Tibial artery (tissue), 4 donors: ENCODE measurements around the gene IGSF23.
A peak's percentile ranks its signal among the peaks of the same experiment; 100 is the strongest.

Experiments used
- DNase-seq, 2 donors: peaks; one replicate each; pipeline ENCODE4 v3.0.0-alpha.2; 2019
- H3K27ac ChIP-seq, 2 donors: fragments of 200-600 bp; sonication (generic) in 1 of 2; 1 replicate in 1 of 2; 2 replicates in 1 of 2; pipeline ENCODE4 v1.5.1; 2018 to 2019; ENCODE audit warnings: mild to moderate bottlenecking in 1 of 2
- H3K27me3 ChIP-seq, 2 donors: fragments of 200-600 bp; sonication (generic) in 1 of 2; one replicate each; pipeline versions ENCODE4 v1.5.1 to v1.6.0; 2016 to 2019
- H3K36me3 ChIP-seq, 3 donors: fragments of 200-600 bp; sonication (generic) in 2 of 3; one replicate each; pipeline ENCODE4 v1.5.1; 2016 to 2019; ENCODE audit warnings: mild to moderate bottlenecking in 2 of 3
- H3K4me1 ChIP-seq, 4 donors: fragments of 200-600 bp; sonication (generic) in 2 of 4; 1 replicate in 3 of 4; 2 replicates in 1 of 4; pipeline ENCODE4 v1.5.1; 2016 to 2019
- H3K4me3 ChIP-seq, 2 donors: fragments of 200-600 bp; sonication (generic) in 1 of 2; 1 replicate in 1 of 2; 2 replicates in 1 of 2; pipeline ENCODE4 v1.5.1; 2018 to 2019; ENCODE audit warnings: mild to moderate bottlenecking in 2 of 2
- H3K9me3 ChIP-seq, 3 donors: fragments of 200-600 bp; sonication (generic) in 1 of 3; one replicate each; pipeline ENCODE4 v1.5.1; 2016 to 2019
- intact Hi-C: fragments of 100-400 bp; cut with DNase I; formaldehyde crosslinking; loops from one replicate; pipeline ENCODE4 v1.15.0; 2023; ENCODE audit warnings: low total_unique reads
- TF ChIP-seq, protein P1 (sequence below), 2 experiments: fragments of 200-600 bp in 1 of 2; fragments of 450-650 bp in 1 of 2; IDR thresholded peaks; one replicate each; pipeline ENCODE4 v1.5.1; 2017 to 2019; ENCODE audit warnings: antibody characterized with exemption in 2 of 2, mild to moderate bottlenecking in 1 of 2, moderate library complexity in 1 of 2

Gene IGSF23

GRCh38 chr19:44653977-44654774 is 40.8 kb downstream of the IGSF23 start:
- H3K27ac ChIP-seq = no peak overlapping the region
- H3K4me3 ChIP-seq = no peak overlapping the region
- no peaks in the 10 kb centered on the region for H3K9me3 ChIP-seq
- peaks cover 0 to 4% (median 2%) of the 10 kb centered on the region in 4 donors for H3K4me1 ChIP-seq
- H3K36me3 ChIP-seq = peaks cover 58 to 93% (median 83%) of the 10 kb centered on the region in 3 donors
- H3K27me3 ChIP-seq = no peaks in the 10 kb centered on the region
- DNase-seq = peak; percentile 69 to 80
- intact Hi-C loops = no loop called here
- TF ChIP-seq, protein P1, sequence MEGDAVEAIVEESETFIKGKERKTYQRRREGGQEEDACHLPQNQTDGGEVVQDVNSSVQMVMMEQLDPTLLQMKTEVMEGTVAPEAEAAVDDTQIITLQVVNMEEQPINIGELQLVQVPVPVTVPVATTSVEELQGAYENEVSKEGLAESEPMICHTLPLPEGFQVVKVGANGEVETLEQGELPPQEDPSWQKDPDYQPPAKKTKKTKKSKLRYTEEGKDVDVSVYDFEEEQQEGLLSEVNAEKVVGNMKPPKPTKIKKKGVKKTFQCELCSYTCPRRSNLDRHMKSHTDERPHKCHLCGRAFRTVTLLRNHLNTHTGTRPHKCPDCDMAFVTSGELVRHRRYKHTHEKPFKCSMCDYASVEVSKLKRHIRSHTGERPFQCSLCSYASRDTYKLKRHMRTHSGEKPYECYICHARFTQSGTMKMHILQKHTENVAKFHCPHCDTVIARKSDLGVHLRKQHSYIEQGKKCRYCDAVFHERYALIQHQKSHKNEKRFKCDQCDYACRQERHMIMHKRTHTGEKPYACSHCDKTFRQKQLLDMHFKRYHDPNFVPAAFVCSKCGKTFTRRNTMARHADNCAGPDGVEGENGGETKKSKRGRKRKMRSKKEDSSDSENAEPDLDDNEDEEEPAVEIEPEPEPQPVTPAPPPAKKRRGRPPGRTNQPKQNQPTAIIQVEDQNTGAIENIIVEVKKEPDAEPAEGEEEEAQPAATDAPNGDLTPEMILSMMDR (IDR thresholded peaks at IDR 0.05) = peak; percentile 33 to 41

GRCh38 chr19:44657211-44657921 is 44.0 kb downstream of the IGSF23 start:
- no peak overlapping the region for H3K4me3 ChIP-seq
- no peaks in the 10 kb centered on the region for H3K9me3 ChIP-seq
- no peaks in the 10 kb centered on the region for H3K27me3 ChIP-seq
- no peak overlapping the region for H3K27ac ChIP-seq
- H3K36me3 ChIP-seq = peaks cover 61 to 93% (median 83%) of the 10 kb centered on the region in 3 donors
- intact Hi-C loops = loop anchor here (2.0 kb wide), 1 partner anchor 83 kb away; no protein-coding TSS in a partner anchor
- peak; percentile 62 to 70 for DNase-seq
- peaks cover 0 to 4% (median 2%) of the 10 kb centered on the region in 4 donors for H3K4me1 ChIP-seq
- TF ChIP-seq, protein P1 (IDR thresholded peaks at IDR 0.05) = peak; percentile 89 to 91

DNA sequence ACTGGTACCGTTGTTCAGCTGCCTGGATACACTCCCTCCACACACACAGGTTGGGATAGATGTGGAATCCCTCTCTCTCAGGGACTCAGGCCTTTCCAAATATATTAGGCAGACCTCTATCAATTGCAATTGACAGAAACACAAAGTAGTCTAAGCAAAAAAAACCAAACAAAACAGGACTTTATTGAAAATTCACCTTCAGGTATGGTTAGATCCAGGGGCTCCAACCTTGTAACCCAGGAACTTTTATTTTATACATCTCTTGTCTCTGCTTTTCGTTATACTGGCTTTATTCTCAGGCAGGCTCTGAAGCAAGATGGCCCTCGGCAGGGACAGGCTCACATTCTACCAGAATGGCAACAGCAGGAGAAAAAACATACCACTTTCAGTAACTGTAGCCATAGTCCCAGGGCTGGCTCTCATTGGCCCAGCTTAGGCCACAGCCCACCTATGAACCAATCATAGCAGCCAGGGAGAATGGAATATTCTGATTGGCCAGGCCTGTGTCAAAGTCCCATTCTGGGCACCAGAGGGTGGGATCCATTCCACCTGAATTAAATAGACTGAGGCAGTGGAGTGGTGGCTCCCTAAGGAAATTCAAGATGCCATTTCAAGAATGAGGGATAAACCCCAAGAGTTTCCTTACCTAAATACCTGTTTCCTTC is 44.8 kb downstream of the IGSF23 start:
- Histone ChIP-seq H3K36me3 (peaks cover 59 to 94% (median 82%) of the 10 kb centered on the region in 3 donors), H3K27ac (no peak overlapping the region), H3K9me3 (no peaks in the 10 kb centered on the region), H3K27me3 (no peaks in the 10 kb centered on the region), H3K4me3 (no peak overlapping the region), H3K4me1 (peaks cover 0 to 4% (median 2%) of the 10 kb centered on the region in 4 donors)
- DNase-seq = no peak
- intact Hi-C loops = no loop called here
- TF ChIP-seq, protein P1 (IDR thresholded peaks at IDR 0.05) = no peak

GRCh38 chr19:44660081-44660480 is 46.7 kb downstream of the IGSF23 start:
- H3K27me3 ChIP-seq = no peaks in the 10 kb centered on the region
- no peak overlapping the region for H3K4me3 ChIP-seq
- intact Hi-C loops = no loop called here
- peaks cover 0 to 4% (median 2%) of the 10 kb centered on the region in 4 donors for H3K4me1 ChIP-seq
- DNase-seq = no peak
- TF ChIP-seq, protein P1 (IDR thresholded peaks at IDR 0.05) = no peak
- no peak overlapping the region for H3K27ac ChIP-seq
- H3K36me3 ChIP-seq = peaks cover 55 to 82% (median 74%) of the 10 kb centered on the region in 3 donors
- H3K9me3 ChIP-seq = no peaks in the 10 kb centered on the region

DNA sequence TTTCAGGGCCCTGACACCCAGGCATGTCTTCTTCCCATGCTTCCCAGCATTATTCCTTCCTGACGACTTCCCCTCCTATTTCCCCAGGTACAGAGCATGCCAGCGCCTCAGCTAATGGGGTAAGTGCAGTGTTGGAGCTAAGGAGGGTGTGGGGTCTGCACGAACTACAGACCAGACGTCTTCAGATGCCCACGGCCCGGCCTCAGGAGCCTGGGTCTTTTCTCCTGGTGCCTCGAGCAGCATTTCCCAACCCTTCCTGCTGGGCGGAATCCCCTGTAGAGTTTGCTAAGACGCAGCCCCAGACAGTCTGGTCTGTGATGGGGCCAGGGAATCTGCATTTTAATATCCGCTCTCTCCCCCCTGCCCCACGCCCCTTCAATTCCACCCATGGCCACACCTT is 47.8 kb downstream of the IGSF23 start:
- Histone ChIP-seq H3K27me3 (no peaks in the 10 kb centered on the region), H3K27ac (no peak overlapping the region), H3K4me3 (no peak overlapping the region), H3K9me3 (no peaks in the 10 kb centered on the region), H3K36me3 (peaks cover 50 to 73% (median 63%) of the 10 kb centered on the region in 3 donors), H3K4me1 (peaks cover 0 to 4% (median 2%) of the 10 kb centered on the region in 4 donors)
- intact Hi-C loops = no loop called here
- no peak for DNase-seq
- TF ChIP-seq, protein P1 (IDR thresholded peaks at IDR 0.05) = no peak
